IMR-90 (cell line): Measurements from ENCODE around the gene AUTS2. TPM values are rescaled to one million over a fixed set of nuclear protein-coding genes. Genes with fewer than 3 reads are reported as not detected.

Experiments used
- ATAC-seq: fragments of 200-7000 bp; cut with Tn5 transposase; 2 replicates; pipeline ENCODE4 v1.9.1; 2020; ENCODE audit warnings: low read depth, mild to moderate bottlenecking, moderate library complexity
- BruUV-seq: library from RNA; stranded (reverse); fragments of 400-500 nt; replicated peaks from 2 replicates; lab custom pipeline; 2021; lab: Mats Ljungman, UMichigan
- CTCF ChIA-PET: fragments of 300-600 bp; formaldehyde crosslinking; extraction: SDS; loops from one replicate; lab custom pipeline; 2021; ENCODE audit warnings: antibody characterized with exemption; lab: Yijun Ruan, JAX
- POLR2A ChIA-PET: fragments of 300-600 bp; sonication (Branson Sonifier 250); formaldehyde crosslinking; loops from one replicate; lab custom pipeline; 2022; ENCODE audit warnings: antibody characterized with exemption; ENCODE audit not compliant: unreplicated experiment; lab: Charles Lee
- DNase-seq: peaks from one replicate; pipeline ENCODE4 v3.0.0; 2013
- H2AFZ ChIP-seq: replicated peaks from 2 replicates; pipeline ENCODE3; 2013; ENCODE audit warnings: low read length, mild to moderate bottlenecking; ENCODE audit not compliant: poor library complexity
- H2AK5ac ChIP-seq: 2 replicates; pipeline ENCODE4 v1.6.1; 2013; ENCODE audit warnings: low read depth, low read length, inconsistent platforms
- H2AK9ac ChIP-seq: replicated peaks from 2 replicates; pipeline ENCODE3; 2013; ENCODE audit warnings: mild to moderate bottlenecking, low read depth, low read length, moderate library complexity; ENCODE audit not compliant: poor library complexity
- H2BK120ac ChIP-seq: 2 replicates; pipeline ENCODE4 v1.6.1; 2013; ENCODE audit warnings: low read depth, low read length, inconsistent platforms
- H2BK15ac ChIP-seq: 3 replicates; pipeline ENCODE4 v1.6.1; 2013; ENCODE audit warnings: low read depth, low read length, inconsistent platforms
- H2BK20ac ChIP-seq: 2 replicates; pipeline ENCODE4 v1.6.1; 2013; ENCODE audit warnings: low read depth, mild to moderate bottlenecking, inconsistent platforms, low read length, moderate library complexity
- H2BK5ac ChIP-seq: 2 replicates; pipeline ENCODE4 v1.6.1; 2013; ENCODE audit warnings: mild to moderate bottlenecking, low read depth, low read length, inconsistent platforms; ENCODE audit not compliant: poor library complexity, severe bottlenecking
- H3K14ac ChIP-seq: replicated peaks from 2 replicates; pipeline ENCODE4 v1.6.1; 2013; ENCODE audit warnings: low read depth, low read length, inconsistent platforms
- H3K18ac ChIP-seq: 2 replicates; pipeline ENCODE4 v1.6.1; 2013; ENCODE audit warnings: low read depth, low read length, control low read depth
- H3K23ac ChIP-seq: 2 replicates; pipeline ENCODE4 v1.6.1; 2013; ENCODE audit warnings: low read depth, low read length, inconsistent platforms
- H3K27ac ChIP-seq: 2 replicates; pipeline ENCODE4 v1.5.1; 2013; ENCODE audit warnings: mild to moderate bottlenecking, control low read depth, low read length; ENCODE audit not compliant: insufficient read depth
- H3K27me3 ChIP-seq: 2 replicates; pipeline ENCODE4 v1.6.1; 2013; ENCODE audit warnings: low read length; ENCODE audit not compliant: control insufficient read depth, insufficient read depth
- H3K36me3 ChIP-seq: 2 replicates; pipeline ENCODE4 v1.6.1; 2013; ENCODE audit warnings: low read length, mixed read lengths; ENCODE audit not compliant: control insufficient read depth, insufficient read depth
- H3K4ac ChIP-seq: 2 replicates; pipeline ENCODE4 v1.6.1; 2013; ENCODE audit warnings: low read depth, low read length, inconsistent platforms
- H3K4me1 ChIP-seq: 2 replicates; pipeline ENCODE4 v1.6.1; 2013; ENCODE audit warnings: low read length, mixed read lengths; ENCODE audit not compliant: control insufficient read depth, insufficient read depth
- H3K4me2 ChIP-seq: 2 replicates; pipeline ENCODE4 v1.6.1; 2013; ENCODE audit warnings: low read depth, mild to moderate bottlenecking, control low read depth, low read length, moderate library complexity
- H3K4me3 ChIP-seq: 2 replicates; pipeline ENCODE4 v1.5.1; 2013; ENCODE audit warnings: low read depth, mild to moderate bottlenecking, control low read depth, low read length, moderate library complexity; ENCODE audit not compliant: insufficient read depth
- H3K56ac ChIP-seq: 2 replicates; pipeline ENCODE4 v1.6.1; 2013; ENCODE audit warnings: low read length, inconsistent platforms; ENCODE audit not compliant: insufficient read depth; ENCODE audit errors: extremely low read depth
- H3K79me1 ChIP-seq, 2 experiments: 2 replicates each; pipeline ENCODE4 v1.6.1; 2013; ENCODE audit warnings: low read length in 2 of 2, inconsistent platforms in 1 of 2, low read depth in 1 of 2
- H3K9ac ChIP-seq: 2 replicates; pipeline ENCODE4 v1.6.1; 2013; ENCODE audit warnings: low read depth, low read length, control low read depth
- H3K9me1 ChIP-seq: 2 replicates; pipeline ENCODE4 v1.6.1; 2013; ENCODE audit warnings: low read length, inconsistent platforms; ENCODE audit not compliant: insufficient read depth
- H3K9me3 ChIP-seq: 2 replicates; pipeline ENCODE4 v1.6.1; 2013; ENCODE audit warnings: low read length; ENCODE audit not compliant: control insufficient read depth, insufficient read depth
- H4K20me1 ChIP-seq: 2 replicates; pipeline ENCODE4 v1.6.1; 2013; ENCODE audit warnings: low read length, inconsistent platforms; ENCODE audit not compliant: insufficient read depth
- H4K5ac ChIP-seq: 2 replicates; pipeline ENCODE4 v1.6.1; 2013; ENCODE audit warnings: mild to moderate bottlenecking, low read depth, low read length, control low read depth
- H4K8ac ChIP-seq, 2 experiments: 2 replicates each; pipeline ENCODE4 v1.6.1; 2013; ENCODE audit warnings: low read depth in 2 of 2, low read length in 2 of 2, control low read depth in 1 of 2, inconsistent platforms in 1 of 2
- H4K91ac ChIP-seq: 2 replicates; pipeline ENCODE4 v1.6.1; 2013; ENCODE audit warnings: low read depth, low read length, inconsistent platforms; ENCODE audit not compliant: insufficient read depth
- BHLHE40 ChIP-seq: fragments of 150-350 bp; IDR thresholded peaks from 2 replicates; pipeline ENCODE4 v1.6.1; 2016; ENCODE audit warnings: mild to moderate bottlenecking, low read depth, low read length
- CTCF ChIP-seq: conservative IDR thresholded peaks from 2 replicates; pipeline ENCODE4 v1.5.1; 2012; ENCODE audit warnings: mild to moderate bottlenecking, low read depth, low read length, improper control_type of control experiment
- FOS ChIP-seq: fragments of 150-350 bp; IDR thresholded peaks from 2 replicates; pipeline ENCODE4 v1.6.1; 2016; ENCODE audit warnings: low read depth, low read length
- MAFK ChIP-seq: IDR thresholded peaks from 2 replicates; pipeline ENCODE4 v1.6.1; 2012; ENCODE audit warnings: low read depth, low read length, improper control_type of control experiment
- MXI1 ChIP-seq: IDR thresholded peaks from 2 replicates; pipeline ENCODE4 v1.6.1; 2012; ENCODE audit warnings: low read depth, mild to moderate bottlenecking, low read length, moderate library complexity, borderline replicate concordance
- RAD21 ChIP-seq: IDR thresholded peaks from 2 replicates; pipeline ENCODE4 v1.6.1; 2012; ENCODE audit warnings: low read length, improper control_type of control experiment
- SMC3 ChIP-seq: fragments of 150-350 bp; IDR thresholded peaks from 2 replicates; pipeline ENCODE4 v1.6.1; 2016; ENCODE audit warnings: low read depth, mild to moderate bottlenecking, antibody characterized with exemption, low read length, moderate library complexity
- WGBS, 2 experiments: methylation state at CpG; one replicate each; pipeline versions ENCODE4 v1.1.5 to v1.1.7; 2013; ENCODE audit warnings: missing lambda C conversion rate in 2 of 2; ENCODE audit not compliant: insufficient read length in 1 of 2; ENCODE audit errors: extremely low coverage in 2 of 2; 5-methylcytosine and 5-hydroxymethylcytosine counted together
- dilution Hi-C: fragments of 300-500 bp; cut with HindIII; formaldehyde crosslinking; loops from one replicate; pipeline ENCODE4 v1.14.3; 2018; ENCODE audit warnings: low sequenced_read_pairs; ENCODE audit not compliant: unreplicated experiment
- in situ Hi-C: fragments of 300-500 bp; cut with MboI; formaldehyde crosslinking; loops from 3 replicates; pipeline ENCODE4 v1.14.3; 2019; ENCODE audit warnings: low sequenced_read_pairs, inconsistent platforms, mixed read lengths
- intact Hi-C: fragments of 100-400 bp; cut with micrococcal nuclease; formaldehyde crosslinking; loops from 2 replicates; pipeline ENCODE4 v1.10.0; 2022
- polyA plus RNA-seq, 3 experiments: library from polyadenylated mRNA; depleted of rRNA; stranded (reverse); fragments of >200 nt; gene quantifications; 2 replicates each; pipeline ENCODE4 v1.2.3, GENCODE V29; 2012; ENCODE audit warnings: low replicate concordance in 1 of 3
- total RNA-seq: library from RNA; depleted of rRNA; stranded (reverse); fragments of >200 nt; gene quantifications from 2 replicates; pipeline ENCODE4 v1.2.3, GENCODE V29; 2012

AUTS2 gene
- total and polyA plus RNA-seq, 2 of the 4 experiments (the other 2 are of a cell fraction), result 0.90 to 3.0 TPM

DNA sequence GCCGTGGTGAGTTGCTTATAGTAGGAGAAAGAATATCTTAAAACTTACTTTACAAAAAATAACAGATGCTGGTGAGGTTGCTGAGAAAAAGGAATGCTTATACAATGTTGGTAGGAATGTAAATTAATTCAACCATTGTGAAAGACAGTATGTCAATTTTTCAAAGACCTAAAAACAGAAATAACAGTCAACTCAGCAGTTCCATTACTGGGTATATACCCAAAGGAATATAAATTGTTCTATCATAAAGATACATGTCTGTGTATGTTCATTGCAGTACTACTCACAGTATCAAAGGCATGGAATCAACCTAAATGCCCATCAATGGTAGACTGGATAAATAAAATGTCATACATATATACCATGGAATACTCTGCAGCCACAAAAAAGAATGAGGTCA lies 420.4 kb downstream of the AUTS2 start:
- Histone ChIP-seq H3K18ac (no peak overlapping the region), H4K5ac (no peak overlapping the region), H4K20me1 (no peaks in the 10 kb centered on the region), H3K4me3 (no peak overlapping the region), H3K4me2 (no peak overlapping the region), H3K9me1 (no peaks in the 10 kb centered on the region), H4K91ac (no peak overlapping the region), H3K4ac (no peak overlapping the region), H2BK20ac (no peak overlapping the region), H3K79me1 (no peaks in the 10 kb centered on the region), H3K27ac (no peak overlapping the region), H3K36me3 (no peaks in the 10 kb centered on the region), H3K14ac (no peak overlapping the region), H3K23ac (no peak overlapping the region), H3K56ac (no peak overlapping the region), H3K27me3 (no peaks in the 10 kb centered on the region), H2AFZ (no peak overlapping the region), H3K9ac (no peak overlapping the region), H2AK9ac (no peak overlapping the region), H3K4me1 (no peaks in the 10 kb centered on the region), H2BK5ac (no peak overlapping the region), H3K9me3 (no peaks in the 10 kb centered on the region; the same call in 1 of the 2 replicates), H2AK5ac (no peak overlapping the region), H2BK15ac (no peak overlapping the region), H2BK120ac (no peak overlapping the region), H4K8ac (no peak overlapping the region)
- in situ Hi-C loops, result no loop called here
- intact Hi-C loops, result no loop called here
- no TSS peak for BruUV-seq
- DNase-seq, result no peak
- TF ChIP-seq SMC3 (no peak), RAD21 (no peak), MXI1 (no peak), MAFK (peak; percentile 18; the same call in 1 of the 2 replicates), BHLHE40 (no peak), CTCF (no peak), FOS (no peak)
- no peak for ATAC-seq
- dilution Hi-C loops, result no loop called here
- no CpG with 5 or more reads among the region's 1 CpG for WGBS, 2 experiments
- POLR2A ChIA-PET, result no interaction called here
- CTCF ChIA-PET, result no interaction called here
